Measurements from ENCODE around the gene DCAF11. TPM values are rescaled to one million over a fixed set of nuclear protein-coding genes. Genes with fewer than 3 reads are reported as not detected.

Gene DCAF11
- total RNA-seq, 2 experiments from 2014 or later = 74.8 to 75.3 TPM

- Mint-ChIP-seq H3K4me3 (peak within 1 kb of the TSS; percentile 97), H3K4me1 (ENCODE audit: low read depth) (peaks cover 37% of the 10 kb centered on the region), H3K36me3 (ENCODE audit: low read depth) (peaks cover 15% of the 10 kb centered on the region), H3K27ac (peak within 1 kb of the TSS; percentile 90), H3K9me3 (no peaks in the 10 kb centered on the region), H3K27me3 (no peaks in the 10 kb centered on the region)
- no peak for TF ChIP-seq CTCF (IDR thresholded peaks at IDR 0.05)
- peak; percentile 77 for ATAC-seq (ENCODE audit: poor library complexity)
- DNase-seq = peak; percentile 53 to 82 (median 67)
- Histone ChIP-seq H3K4me1 (ENCODE audit: insufficient read depth, low read length) (peaks cover 29% of the 10 kb centered on the region), H3K27ac (ENCODE audit: low read depth in 1 of 2, low read length in 2 of 2) (peak within 1 kb of the TSS; percentile 71 to 78), H3K36me3 (ENCODE audit: insufficient read depth, low read length) (peaks cover 13% of the 10 kb centered on the region), H3K4me3 (ENCODE audit: low read length) (peak within 1 kb of the TSS; percentile 97), H3K27me3 (ENCODE audit: control insufficient read depth in 1 of 2, insufficient read depth in 2 of 2, low read length in 2 of 2) (no peaks in the 10 kb centered on the region), H3K9me3 (ENCODE audit: control insufficient read depth in 1 of 2, insufficient read depth in 1 of 2, low read length in 2 of 2) (no peaks in the 10 kb centered on the region)
- ChIA-PET CTCF (interaction anchor here (1.9 to 7.3 kb wide), 2 partner anchors 13 to 14 kb away, joined by 7 to 63 read pairs; no protein-coding TSS in a partner anchor), POLR2A (interaction anchor here (1.1 to 8.5 kb wide), 15 partner anchors 10 to 773 kb away, joined by 3 to 89 read pairs (median 10); partner anchors contain the start of genes CHMP4A, DCAF11, DHRS1 and EMC9)
- intact Hi-C loops (cut with DNase I, micrococcal nuclease) = loop anchor here (1.0 to 10.0 kb wide), 4 partner anchors 15 to 119 kb away; no protein-coding TSS in a partner anchor
These were observed 20.4 kb upstream of the DCAF11 start, which contains the start of gene PCK2 for GRCh38 chr14:24093901-24094840. TSS of gene PCK2 (plus strand) at chr14:24094311. CDS start at chr14:24094406, 95 bp downstream.

GRCh38 chr14:24094841-24095270 is 19.7 kb upstream of the DCAF11 start:
- Histone ChIP-seq H3K27ac (ENCODE audit: low read depth in 1 of 2, low read length in 2 of 2) (peak overlapping the region; percentile 71 to 78), H3K4me3 (ENCODE audit: low read length) (peak overlapping the region; percentile 97), H3K27me3 (ENCODE audit: control insufficient read depth in 1 of 2, insufficient read depth in 2 of 2, low read length in 2 of 2) (no peaks in the 10 kb centered on the region), H3K9me3 (ENCODE audit: control insufficient read depth in 1 of 2, insufficient read depth in 1 of 2, low read length in 2 of 2) (no peaks in the 10 kb centered on the region), H3K36me3 (ENCODE audit: insufficient read depth, low read length) (peaks cover 20% of the 10 kb centered on the region), H3K4me1 (ENCODE audit: insufficient read depth, low read length) (peaks cover 29% of the 10 kb centered on the region)
- intact Hi-C loops (cut with DNase I, micrococcal nuclease) = loop anchor here (1.0 to 10.0 kb wide), 4 partner anchors 14 to 120 kb away; no protein-coding TSS in a partner anchor
- POLR2A ChIA-PET = interaction anchor here (1.0 to 8.5 kb wide), 14 partner anchors 10 to 774 kb away, joined by 3 to 89 read pairs (median 10); partner anchors contain the start of genes CHMP4A, DCAF11, DHRS1 and EMC9
- peaks cover 21% of the 10 kb centered on the region for H3K36me3 Mint-ChIP-seq (ENCODE audit: low read depth)
- TF ChIP-seq CTCF (IDR thresholded peaks at IDR 0.05) = no peak
- peak overlapping the region; percentile 97 for H3K4me3 Mint-ChIP-seq
- CTCF ChIA-PET = interaction anchor here (1.9 to 7.3 kb wide), 2 partner anchors 13 kb away, joined by 7 to 63 read pairs; no protein-coding TSS in a partner anchor
- ATAC-seq (ENCODE audit: poor library complexity) (no peak), DNase-seq (peak in 2 of 14 experiments; percentile 11 to 34)
- H3K27me3 Mint-ChIP-seq = no peaks in the 10 kb centered on the region
- H3K4me1 Mint-ChIP-seq (ENCODE audit: low read depth) = peaks cover 37% of the 10 kb centered on the region
- H3K27ac Mint-ChIP-seq = peak overlapping the region; percentile 90
- H3K9me3 Mint-ChIP-seq = no peaks in the 10 kb centered on the region
